Left lobe of liver (tissue), 2 donors: ENCODE results near the gene FIBP. TPM values are rescaled to one million over a fixed set of nuclear protein-coding genes. Genes with fewer than 3 reads are reported as not detected.

Source experiments
- ATAC-seq: fragments of 200-7000 bp; cut with Tn5 transposase; one replicate; pipeline ENCODE4 v1.9.1; 2020; ENCODE audit warnings: mild to moderate bottlenecking, moderate library complexity
- DNase-seq: peaks from one replicate; pipeline ENCODE4 v3.0.0-alpha.2; 2020; ENCODE audit warnings: low spot score
- total RNA-seq: library from RNA; stranded (reverse); gene quantifications from one replicate; pipeline ENCODE4 v1.2.1, GENCODE V29; 2021
- donor health status: DM: no; HTN: no; CAD: no; lungs with moderate emphysema.
- donor health status: DM: no; HTN: yes; CAD: no.

FIBP gene
- total RNA-seq, 1 donor from 2014 or later: 20.3 TPM

DNA sequence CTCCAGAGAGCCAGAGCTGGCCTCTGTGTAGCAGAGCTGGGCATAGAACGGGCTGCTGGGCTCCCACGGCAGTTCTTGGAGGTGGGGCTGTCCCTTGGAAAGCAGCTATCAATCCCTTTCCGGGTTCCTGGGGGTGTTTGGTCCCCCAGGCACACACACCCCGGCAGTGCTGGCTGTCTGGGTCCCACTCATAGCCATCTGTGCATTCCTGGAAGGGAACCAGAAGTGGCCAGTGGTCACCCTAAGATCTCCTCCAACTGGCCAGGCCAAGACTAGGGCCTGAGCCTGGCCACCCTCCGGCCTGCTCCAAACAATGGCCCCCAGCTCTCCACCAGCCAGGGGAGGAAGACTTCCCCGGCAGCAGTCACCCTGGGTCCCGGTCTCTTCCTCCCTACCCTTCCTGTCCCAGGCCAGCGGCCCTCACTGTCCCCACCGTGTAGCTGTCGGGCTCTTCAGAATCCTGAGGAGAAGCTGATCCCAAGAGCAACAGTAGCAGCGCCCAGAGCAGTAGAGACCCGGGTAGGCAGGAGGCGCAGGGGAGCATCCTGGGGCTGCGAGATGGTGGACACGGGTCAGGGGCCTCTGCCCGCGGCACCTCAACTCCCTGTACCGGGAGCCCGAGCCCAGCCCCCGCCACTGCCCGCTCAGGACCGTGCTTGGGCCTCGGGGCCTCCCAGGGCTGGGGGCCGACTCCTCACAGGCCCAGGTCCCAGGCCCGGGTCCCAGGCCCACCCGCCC lies 16.3 kb downstream of the FIBP start:
- DNase-seq (no peak), ATAC-seq (no peak)

DNA sequence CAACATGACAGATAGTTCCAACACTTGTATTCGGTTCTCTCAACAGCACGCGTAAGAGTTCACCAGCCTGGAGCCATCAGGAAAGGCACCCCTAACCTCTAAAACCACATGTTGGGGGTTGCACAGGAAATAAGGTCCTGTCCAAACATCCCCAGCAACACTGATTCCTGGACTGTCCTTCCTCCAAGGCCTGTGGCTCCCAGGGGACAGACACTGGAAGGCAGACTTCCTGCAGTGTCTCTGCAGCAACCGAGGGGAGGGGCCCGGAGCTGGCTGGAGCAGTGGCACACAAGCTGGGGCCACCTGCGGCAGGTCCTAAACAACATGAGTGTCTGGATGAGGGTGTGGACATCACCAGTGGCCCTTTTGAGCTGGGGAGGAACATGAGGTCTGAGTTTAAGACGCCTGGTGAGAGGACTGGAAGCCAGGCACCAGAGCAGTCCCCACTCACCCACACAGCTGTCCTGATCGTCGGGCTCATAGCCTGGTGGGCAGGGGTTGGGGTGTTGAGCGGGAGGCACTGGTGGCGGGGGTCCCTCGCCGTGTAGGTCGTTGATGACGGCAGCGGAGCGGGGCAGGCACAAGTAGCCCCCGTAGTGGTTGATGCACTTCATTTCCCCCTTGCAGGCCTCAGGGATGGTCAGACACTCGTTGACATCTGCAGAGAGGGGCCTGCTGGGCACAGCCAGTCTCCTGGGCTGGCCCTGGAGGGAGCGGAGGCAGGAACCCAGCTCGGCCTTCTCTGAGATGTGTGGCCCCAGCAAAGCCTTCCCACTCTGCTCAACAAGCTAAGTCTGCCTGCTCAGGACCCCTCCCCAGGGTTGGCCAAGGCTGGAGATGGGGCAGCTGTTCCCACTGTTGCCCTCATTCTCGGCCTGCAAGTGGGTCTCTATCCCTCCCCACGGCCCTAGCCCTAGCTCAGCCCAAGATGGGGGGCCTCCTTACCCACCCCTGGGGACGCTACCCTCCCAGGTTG lies 17.3 kb downstream of the FIBP start:
- DNase-seq (no peak), ATAC-seq (no peak)

DNA sequence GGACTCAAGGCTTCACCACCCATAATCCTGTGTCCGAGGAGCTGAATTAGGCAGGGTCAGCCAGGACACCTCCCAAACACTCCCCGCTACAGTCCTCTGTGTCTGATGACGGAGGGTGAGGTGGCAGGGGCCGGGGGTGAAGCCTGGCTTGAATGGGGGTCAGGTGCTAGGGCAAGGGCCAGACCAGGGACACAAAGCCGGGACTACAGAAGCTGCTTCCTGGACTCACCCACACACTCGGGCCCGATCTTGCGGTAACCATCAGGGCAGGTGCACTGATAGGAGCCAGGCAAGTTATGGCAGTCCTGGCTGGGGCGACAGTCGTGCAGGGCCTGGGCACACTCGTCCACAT lies 18.0 kb downstream of the FIBP start:
- ATAC-seq (no peak), DNase-seq (no peak)

DNA sequence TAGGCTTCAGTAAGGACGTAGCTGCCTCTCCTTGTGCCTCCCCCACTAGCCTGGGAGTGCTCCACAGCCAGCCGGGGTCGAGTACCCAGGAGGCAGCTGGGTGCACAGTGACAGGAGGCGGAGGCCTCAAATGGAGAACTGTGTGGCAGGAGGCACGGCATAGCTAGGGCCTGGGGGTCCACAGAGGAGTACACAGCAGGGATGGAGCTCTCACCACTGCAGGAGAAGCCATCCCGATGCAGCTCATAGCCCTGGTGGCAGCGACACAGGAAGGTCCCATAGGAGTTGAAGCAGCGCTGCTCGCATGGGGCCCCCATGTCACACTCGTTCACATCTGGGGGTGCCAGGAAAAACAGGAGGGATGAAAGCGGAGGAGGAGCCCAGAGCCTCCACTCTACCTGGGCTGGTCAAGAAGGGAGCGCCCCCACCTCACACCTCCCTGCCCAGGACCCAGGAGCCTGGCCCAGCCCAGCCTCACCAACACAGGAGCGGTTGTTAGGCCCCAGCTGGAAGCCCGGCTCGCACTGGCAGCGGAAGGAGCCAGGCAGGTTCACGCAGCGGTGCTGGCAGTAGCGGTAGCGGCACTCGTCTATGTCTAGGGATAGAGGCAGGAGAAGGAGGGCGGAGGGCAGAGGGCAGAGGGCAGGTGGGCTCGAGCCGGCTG lies 18.5 kb downstream of the FIBP start:
- ATAC-seq: no peak
- DNase-seq: no peak

GRCh38 chr11:65868907-65869306 lies 19.4 kb downstream of the FIBP start:
- no peak for ATAC-seq
- no peak for DNase-seq

GRCh38 chr11:65868076-65868667 lies 20.1 kb downstream of the FIBP start:
- DNase-seq (no peak), ATAC-seq (peak; percentile 4)

DNA sequence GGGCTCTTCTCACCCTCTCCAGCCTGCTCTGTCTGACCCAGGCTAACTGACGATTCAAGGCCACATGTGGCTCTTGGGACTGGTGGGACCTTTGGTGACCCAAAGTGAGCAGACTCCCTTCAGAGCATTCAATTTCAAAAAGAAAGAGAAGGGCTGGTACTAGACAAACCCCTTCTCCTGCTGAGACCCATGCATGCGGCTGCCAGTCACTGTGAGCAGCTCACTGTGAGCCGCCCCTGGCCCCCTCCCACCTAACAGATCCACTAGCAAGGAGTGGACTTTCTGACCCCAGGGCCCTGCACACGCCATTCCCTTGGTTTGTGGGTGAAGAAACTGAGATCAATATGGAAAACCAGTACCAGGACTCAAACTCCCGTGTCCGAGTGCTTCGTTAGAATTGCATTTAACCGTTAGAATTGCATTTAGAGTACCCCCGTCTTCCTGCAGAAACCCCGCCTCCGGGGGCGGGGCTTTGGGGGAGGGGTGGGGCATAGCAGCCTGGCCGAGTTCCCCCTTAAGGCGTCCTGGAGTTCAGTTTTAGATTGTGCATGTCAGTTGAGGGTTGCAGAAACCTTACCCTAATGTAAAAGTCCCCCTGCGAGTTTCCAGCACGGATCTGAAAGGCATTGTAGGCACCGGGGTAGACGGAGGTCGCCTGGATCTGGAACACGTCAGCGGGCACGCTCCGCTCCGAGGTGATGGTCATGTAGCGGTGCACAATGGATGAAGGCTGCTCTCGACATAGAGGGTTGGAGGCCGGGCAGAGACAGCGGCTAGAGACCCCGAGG lies 20.8 kb downstream of the FIBP start:
- ATAC-seq (no peak), DNase-seq (no peak)

GRCh38 chr11:65866509-65867283 lies 21.6 kb downstream of the FIBP start:
- ATAC-seq: no peak

DNA sequence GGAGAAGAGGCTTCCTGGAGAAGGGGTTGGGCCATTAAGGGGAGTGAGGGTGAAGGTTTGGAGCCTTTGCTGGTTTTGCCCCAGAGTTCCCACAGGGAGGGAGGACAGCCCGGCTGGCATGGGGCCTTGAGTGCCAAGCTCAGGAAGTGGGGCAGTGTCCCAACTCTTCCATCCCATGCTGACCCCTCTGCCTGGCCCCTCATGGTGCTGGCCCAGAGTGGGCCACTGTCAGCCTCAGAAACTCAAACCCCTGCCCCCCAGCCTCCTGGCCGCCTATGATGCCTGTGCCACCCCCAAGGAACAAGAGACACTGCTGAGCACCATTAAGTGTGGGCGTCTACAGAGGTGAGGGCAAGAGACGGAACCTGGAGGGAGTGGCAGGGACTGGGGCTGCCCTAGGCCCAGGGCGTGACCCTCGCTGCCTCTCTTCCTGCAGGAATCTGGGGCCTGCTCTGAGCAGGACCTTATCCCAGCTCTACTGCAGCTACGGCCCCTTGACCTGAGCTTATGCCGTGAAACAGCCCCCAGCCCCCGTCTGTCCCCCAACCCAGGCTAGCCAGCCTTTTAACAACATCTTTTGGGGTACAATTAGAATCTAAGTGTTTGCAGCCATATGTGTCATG lies 22.6 kb downstream of the FIBP start:
- ATAC-seq (no peak), DNase-seq (no peak)

More at GRCh38 chr11:65866509-65867283, 21.6 kb downstream of the FIBP start:
- DNase-seq: no peak

DNA sequence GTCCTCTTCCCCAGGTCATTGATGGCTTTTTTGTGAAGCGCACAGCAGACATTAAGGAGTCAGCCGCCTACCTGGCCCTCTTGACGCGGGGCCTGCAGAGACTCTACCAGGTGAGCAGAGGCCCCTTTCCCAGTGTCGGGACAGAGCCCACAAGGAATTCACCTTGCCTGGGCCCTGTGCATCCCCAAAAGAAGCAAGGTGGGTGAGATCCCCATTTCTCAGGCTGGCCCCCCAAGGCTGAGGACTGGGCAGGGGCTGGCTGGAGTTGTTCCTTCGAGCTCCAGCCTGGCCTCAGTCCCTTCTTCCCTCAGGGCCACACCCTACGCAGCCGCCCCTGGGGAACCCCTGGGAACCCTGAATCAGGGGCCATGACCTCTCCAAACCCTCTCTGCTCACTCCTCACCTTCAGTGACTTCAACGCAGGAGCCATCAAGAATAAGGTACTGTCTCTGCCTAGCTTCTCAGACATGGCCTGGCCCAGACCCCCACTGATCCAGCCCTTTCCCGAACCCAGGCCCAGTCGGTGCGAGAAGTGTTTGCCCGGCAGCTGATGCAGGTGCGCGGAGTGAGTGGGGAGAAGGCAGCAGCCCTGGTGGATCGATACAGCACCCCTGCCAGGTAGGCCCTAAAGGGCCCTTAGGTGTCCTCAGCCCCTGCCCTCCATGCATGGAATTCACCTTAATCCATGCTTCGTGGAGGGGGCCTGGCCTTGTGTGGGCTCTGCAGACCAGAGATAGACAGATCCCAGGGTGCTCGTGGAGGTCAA lies 23.4 kb downstream of the FIBP start:
- no peak for DNase-seq
- ATAC-seq: no peak

DNA sequence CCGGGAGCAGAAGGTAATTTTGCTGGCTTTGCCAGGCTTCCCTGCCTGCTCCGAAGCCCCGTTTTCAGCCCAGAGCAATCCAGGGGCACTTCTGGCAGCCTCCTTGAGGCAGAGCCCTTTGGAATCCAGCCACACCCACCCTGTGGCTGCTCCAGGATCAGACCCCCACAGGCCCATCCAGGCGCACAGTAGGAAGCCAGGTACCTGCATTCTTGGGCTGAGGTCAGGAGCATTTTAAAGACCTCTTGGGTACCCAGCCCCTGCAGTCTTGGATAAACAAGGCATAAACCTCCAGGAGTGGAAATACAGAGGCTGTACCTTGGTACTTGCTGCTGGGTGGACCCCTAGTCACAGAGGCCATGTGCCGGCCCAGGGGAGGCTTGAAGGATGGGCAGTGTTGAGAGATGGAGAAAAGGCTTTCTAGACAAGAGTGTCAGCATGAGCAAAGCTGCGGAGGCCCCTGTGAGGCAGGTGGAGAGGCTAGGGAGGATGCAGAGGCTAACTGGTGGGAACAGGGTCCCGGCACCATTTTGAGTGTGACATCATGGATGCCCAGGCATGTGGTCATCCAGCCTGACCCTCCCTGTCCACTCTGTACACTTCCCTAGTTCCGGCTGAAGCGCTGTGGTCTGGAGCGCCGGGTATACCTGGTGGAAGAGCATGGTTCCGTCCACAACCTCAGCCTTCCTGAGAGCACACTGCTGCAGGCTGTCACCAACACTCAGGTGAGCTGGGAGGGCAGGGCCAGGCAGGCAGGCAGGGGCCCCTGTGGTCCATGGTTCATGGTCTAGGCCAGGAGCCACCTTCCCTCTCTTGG lies 24.2 kb downstream of the FIBP start:
- ATAC-seq: no peak
- no peak for DNase-seq

GRCh38 chr11:65862941-65863888 lies 25.1 kb downstream of the FIBP start:
- DNase-seq (no peak), ATAC-seq (no peak)

GRCh38 chr11:65862191-65862735 lies 26.0 kb downstream of the FIBP start:
- peak; percentile 44 for DNase-seq
- ATAC-seq: no peak

DNA sequence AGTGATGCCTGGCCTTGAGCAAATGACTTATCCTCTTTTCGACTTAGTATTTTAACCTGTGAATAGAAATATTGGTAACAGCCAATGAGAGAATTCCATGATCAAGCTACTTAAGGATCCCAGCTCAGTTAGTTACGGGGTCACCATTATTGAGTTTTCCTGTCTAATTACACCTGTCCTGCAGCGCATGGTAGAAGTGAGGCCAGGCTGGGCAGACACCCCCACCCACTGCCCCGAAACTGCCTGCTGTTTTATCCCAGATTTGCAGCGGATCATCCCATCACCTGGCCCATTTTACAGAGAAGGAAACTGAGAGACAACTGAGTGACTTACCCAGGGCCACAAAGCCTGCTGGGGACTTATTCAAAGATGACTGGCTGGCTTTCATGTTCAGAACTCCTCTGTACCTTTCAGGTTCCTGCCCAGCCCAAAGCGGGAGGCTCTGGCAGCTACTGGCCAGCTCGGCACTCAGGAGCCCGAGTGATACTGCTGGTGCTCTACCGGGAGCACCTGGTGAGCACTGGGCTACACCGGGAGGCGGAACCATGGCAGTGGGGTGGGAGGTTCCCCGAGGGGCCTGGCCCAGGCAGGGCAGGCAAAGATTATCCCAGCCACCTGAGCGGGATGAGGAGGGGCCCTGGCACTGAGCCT lies 26.6 kb downstream of the FIBP start:
- DNase-seq (peak; percentile 48), ATAC-seq (no peak)

DNA sequence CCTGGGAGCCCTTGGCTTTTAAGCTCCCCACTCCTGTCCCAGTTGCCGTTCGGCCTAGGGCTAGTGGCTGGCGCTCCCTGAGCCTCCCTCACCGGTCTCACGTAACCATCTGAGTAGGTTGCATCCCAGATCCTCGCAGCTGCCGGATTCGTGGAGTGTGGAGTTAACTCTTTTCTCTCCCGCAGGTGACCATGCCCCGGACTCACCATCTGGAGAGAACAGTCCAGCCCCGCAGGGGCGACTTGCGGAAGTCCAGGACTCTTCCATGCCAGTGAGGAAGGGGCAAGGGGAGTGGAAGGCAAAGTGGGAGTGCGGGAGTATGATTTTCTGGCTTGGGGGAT lies 27.1 kb downstream of the FIBP start:
- ATAC-seq (no peak), DNase-seq (peak; percentile 56)
